Measurements from ENCODE around the gene MTARC2. TPM values are rescaled to one million over a fixed set of nuclear protein-coding genes. Genes with fewer than 3 reads are reported as not detected.

The MTARC2 gene
- total and polyA plus RNA-seq, 10 of the 15 experiments (the other 5 are each of a cell fraction or from before 2014, with no cell fraction given) = 1.9 to 5.5 (median 3.3) TPM

- H3K4me1 ChIP-seq (ENCODE audit: control insufficient read depth, insufficient read depth, low read length) = no peaks in the 10 kb centered on the region; the same call in none of the 2 replicates
- intact Hi-C loops (cut with micrococcal nuclease; ENCODE audit: unreplicated experiment) = no loop called here
- H3K9me3 ChIP-seq (replicated peaks; ENCODE audit: control insufficient read depth, insufficient read depth, low read length) = no peaks in the 10 kb centered on the region; the same call in 2 of the 3 replicates
- H2AFZ ChIP-seq (ENCODE audit: control insufficient read depth, low read depth, low read length) = no peak overlapping the region
- H3K79me2 ChIP-seq (ENCODE audit: control insufficient read depth, insufficient read depth, low read length) = no peaks in the 10 kb centered on the region
- ATAC-seq (no peak), DNase-seq (ENCODE audit: low read depth, low spot score) (no peak), FAIRE-seq (no peak)
- no peaks in the 10 kb centered on the region for H4K20me1 ChIP-seq (ENCODE audit: control insufficient read depth, insufficient read depth)
- no peak overlapping the region for H3K9ac ChIP-seq (ENCODE audit: control insufficient read depth, insufficient read depth, low read length)
- in situ Hi-C loops (cut with MboI) = no loop called here
- no peak overlapping the region for H3K4me3 ChIP-seq
- no peak overlapping the region for H3K27ac ChIP-seq (ENCODE audit: control insufficient read depth, insufficient read depth)
- no peaks in the 10 kb centered on the region for H3K36me3 ChIP-seq (ENCODE audit: control insufficient read depth in 2 of 2, insufficient read depth in 2 of 2, low read length in 1 of 2)
- no peaks in the 10 kb centered on the region; a peak in 1 of 4 replicates for H3K27me3 ChIP-seq (replicated peaks in 1 of 2; ENCODE audit: control insufficient read depth in 2 of 2, insufficient read depth in 2 of 2, low read length in 1 of 2)
- CTCF ChIA-PET = interaction anchor here (1.6 to 6.1 kb wide), 3 partner anchors 11 to 31 kb away, joined by 4 to 32 read pairs (median 16); no protein-coding TSS in a partner anchor
- WGBS (ENCODE audit: insufficient coverage, insufficient replicate concordance, low lambda C conversion rate, missing lambda C conversion rate) = 100% methylated on average over 3 of the region's 3 CpGs
- POLR2A ChIA-PET = no interaction called here
- SMC1A ChIA-PET (ENCODE audit: uncharacterized antibody, unreplicated experiment) = interaction anchor here (1.4 kb wide), 1 partner anchor 23 kb away, joined by 3 read pairs; no protein-coding TSS in a partner anchor
- no peak overlapping the region for H3K4me2 ChIP-seq (ENCODE audit: control insufficient read depth, insufficient read depth)
- RAD21 ChIA-PET (ENCODE audit: unreplicated experiment) = no interaction called here
- BruUV-seq (replicated peaks) = no TSS peak
- TF ChIP-seq STAT3 (IDR thresholded peaks at IDR 0.05; ENCODE audit: low read depth, low read length) = no peak
- TF ChIP-seq, protein P1, sequence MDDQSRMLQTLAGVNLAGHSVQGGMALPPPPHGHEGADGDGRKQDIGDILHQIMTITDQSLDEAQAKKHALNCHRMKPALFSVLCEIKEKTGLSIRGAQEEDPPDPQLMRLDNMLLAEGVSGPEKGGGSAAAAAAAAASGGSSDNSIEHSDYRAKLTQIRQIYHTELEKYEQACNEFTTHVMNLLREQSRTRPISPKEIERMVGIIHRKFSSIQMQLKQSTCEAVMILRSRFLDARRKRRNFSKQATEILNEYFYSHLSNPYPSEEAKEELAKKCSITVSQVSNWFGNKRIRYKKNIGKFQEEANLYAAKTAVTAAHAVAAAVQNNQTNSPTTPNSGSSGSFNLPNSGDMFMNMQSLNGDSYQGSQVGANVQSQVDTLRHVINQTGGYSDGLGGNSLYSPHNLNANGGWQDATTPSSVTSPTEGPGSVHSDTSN (IDR thresholded peaks at IDR 0.05; ENCODE audit: insufficient replicate concordance, low read depth, low read length) = no peak
- TF ChIP-seq ZNF687 (IDR thresholded peaks at IDR 0.05) = no peak
- TF ChIP-seq, protein P2, sequence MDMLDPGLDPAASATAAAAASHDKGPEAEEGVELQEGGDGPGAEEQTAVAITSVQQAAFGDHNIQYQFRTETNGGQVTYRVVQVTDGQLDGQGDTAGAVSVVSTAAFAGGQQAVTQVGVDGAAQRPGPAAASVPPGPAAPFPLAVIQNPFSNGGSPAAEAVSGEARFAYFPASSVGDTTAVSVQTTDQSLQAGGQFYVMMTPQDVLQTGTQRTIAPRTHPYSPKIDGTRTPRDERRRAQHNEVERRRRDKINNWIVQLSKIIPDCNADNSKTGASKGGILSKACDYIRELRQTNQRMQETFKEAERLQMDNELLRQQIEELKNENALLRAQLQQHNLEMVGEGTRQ (IDR thresholded peaks at IDR 0.05; ENCODE audit: borderline replicate concordance, low read depth, low read length) = no peak
- TF ChIP-seq, protein P3, sequence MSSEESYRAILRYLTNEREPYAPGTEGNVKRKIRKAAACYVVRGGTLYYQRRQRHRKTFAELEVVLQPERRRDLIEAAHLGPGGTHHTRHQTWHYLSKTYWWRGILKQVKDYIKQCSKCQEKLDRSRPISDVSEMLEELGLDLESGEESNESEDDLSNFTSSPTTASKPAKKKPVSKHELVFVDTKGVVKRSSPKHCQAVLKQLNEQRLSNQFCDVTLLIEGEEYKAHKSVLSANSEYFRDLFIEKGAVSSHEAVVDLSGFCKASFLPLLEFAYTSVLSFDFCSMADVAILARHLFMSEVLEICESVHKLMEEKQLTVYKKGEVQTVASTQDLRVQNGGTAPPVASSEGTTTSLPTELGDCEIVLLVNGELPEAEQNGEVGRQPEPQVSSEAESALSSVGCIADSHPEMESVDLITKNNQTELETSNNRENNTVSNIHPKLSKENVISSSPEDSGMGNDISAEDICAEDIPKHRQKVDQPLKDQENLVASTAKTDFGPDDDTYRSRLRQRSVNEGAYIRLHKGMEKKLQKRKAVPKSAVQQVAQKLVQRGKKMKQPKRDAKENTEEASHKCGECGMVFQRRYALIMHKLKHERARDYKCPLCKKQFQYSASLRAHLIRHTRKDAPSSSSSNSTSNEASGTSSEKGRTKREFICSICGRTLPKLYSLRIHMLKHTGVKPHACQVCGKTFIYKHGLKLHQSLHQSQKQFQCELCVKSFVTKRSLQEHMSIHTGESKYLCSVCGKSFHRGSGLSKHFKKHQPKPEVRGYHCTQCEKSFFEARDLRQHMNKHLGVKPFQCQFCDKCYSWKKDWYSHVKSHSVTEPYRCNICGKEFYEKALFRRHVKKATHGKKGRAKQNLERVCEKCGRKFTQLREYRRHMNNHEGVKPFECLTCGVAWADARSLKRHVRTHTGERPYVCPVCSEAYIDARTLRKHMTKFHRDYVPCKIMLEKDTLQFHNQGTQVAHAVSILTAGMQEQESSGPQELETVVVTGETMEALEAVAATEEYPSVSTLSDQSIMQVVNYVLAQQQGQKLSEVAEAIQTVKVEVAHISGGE (CRISPR knock-in tag; IDR thresholded peaks at IDR 0.05) = no peak
- TF ChIP-seq ZNF217 (IDR thresholded peaks at IDR 0.05) = no peak
- TF ChIP-seq, protein P4, sequence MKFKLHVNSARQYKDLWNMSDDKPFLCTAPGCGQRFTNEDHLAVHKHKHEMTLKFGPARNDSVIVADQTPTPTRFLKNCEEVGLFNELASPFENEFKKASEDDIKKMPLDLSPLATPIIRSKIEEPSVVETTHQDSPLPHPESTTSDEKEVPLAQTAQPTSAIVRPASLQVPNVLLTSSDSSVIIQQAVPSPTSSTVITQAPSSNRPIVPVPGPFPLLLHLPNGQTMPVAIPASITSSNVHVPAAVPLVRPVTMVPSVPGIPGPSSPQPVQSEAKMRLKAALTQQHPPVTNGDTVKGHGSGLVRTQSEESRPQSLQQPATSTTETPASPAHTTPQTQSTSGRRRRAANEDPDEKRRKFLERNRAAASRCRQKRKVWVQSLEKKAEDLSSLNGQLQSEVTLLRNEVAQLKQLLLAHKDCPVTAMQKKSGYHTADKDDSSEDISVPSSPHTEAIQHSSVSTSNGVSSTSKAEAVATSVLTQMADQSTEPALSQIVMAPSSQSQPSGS (IDR thresholded peaks at IDR 0.05; ENCODE audit: low read length) = no peak
- no peak for TF ChIP-seq NFYA (IDR thresholded peaks at IDR 0.05; ENCODE audit: borderline replicate concordance, low read depth, low read length)
- TF ChIP-seq FOXK2 (IDR thresholded peaks at IDR 0.05) = no peak
- no peak for TF ChIP-seq RUNX3 (IDR thresholded peaks at IDR 0.05; ENCODE audit: low read length)
- no peak for TF ChIP-seq PAX5 (IDR thresholded peaks at IDR 0.05; ENCODE audit: borderline replicate concordance, low read depth, low read length)
- no peak for TF ChIP-seq IKZF1 (conservative IDR thresholded peaks at IDR 0.05)
- no peak for TF ChIP-seq SUPT20H (IDR thresholded peaks at IDR 0.05; ENCODE audit: borderline replicate concordance, control insufficient read depth, low read depth, low read length)
Observed at GRCh38 chr1:220764757-220765156, 16.6 kb downstream of the MTARC2 start.

Measured in GM12878 (cell line).